RWPE2 (cell line): ENCODE results near the gene RASL11B.

Source experiments
- ATAC-seq: fragments of 200-7000 bp; cut with Tn5 transposase; 3 replicates; pipeline ENCODE4 v1.9.1; 2021; ENCODE audit warnings: low read depth
- DNase-seq: peaks from one replicate; pipeline ENCODE4 v3.0.0-alpha.2; 2020; ENCODE audit warnings: low spot score
- H3K27ac ChIP-seq: fragments of 450-650 bp; 2 replicates; pipeline ENCODE4 v1.5.1; 2017; ENCODE audit warnings: mild to moderate bottlenecking; ENCODE audit not compliant: poor library complexity, severe bottlenecking
- H3K27me3 ChIP-seq: fragments of 250-450 bp; sonication (Bioruptor Pico); 2 replicates; pipeline ENCODE4 v1.5.1; 2021; ENCODE audit warnings: mild to moderate bottlenecking, moderate library complexity; ENCODE audit not compliant: insufficient read depth, poor library complexity, severe bottlenecking
- H3K36me3 ChIP-seq: fragments of 250-450 bp; sonication (Bioruptor Pico); 2 replicates; pipeline ENCODE4 v1.5.1; 2020; ENCODE audit warnings: low read depth, mild to moderate bottlenecking, moderate library complexity
- H3K4me1 ChIP-seq: fragments of 250-450 bp; sonication (Bioruptor Pico); 2 replicates; pipeline ENCODE4 v1.5.1; 2021; ENCODE audit warnings: mild to moderate bottlenecking, moderate library complexity; ENCODE audit not compliant: insufficient read depth, poor library complexity, severe bottlenecking
- H3K4me3 ChIP-seq: fragments of 250-450 bp; sonication (Bioruptor Pico); 2 replicates; pipeline ENCODE4 v1.5.1; 2021; ENCODE audit warnings: mild to moderate bottlenecking, moderate library complexity; ENCODE audit not compliant: severe bottlenecking
- H3K9me3 ChIP-seq: fragments of 250-450 bp; sonication (Bioruptor Pico); 2 replicates; pipeline ENCODE4 v1.5.1; 2021; ENCODE audit warnings: mild to moderate bottlenecking, moderate library complexity; ENCODE audit not compliant: severe bottlenecking
- TF ChIP-seq, protein P1 (sequence below): fragments of 450-650 bp; IDR thresholded peaks from one replicate; pipeline ENCODE4 v1.5.1; 2017; ENCODE audit warnings: mild to moderate bottlenecking, moderate library complexity; ENCODE audit not compliant: poor library complexity, severe bottlenecking

Gene RASL11B

DNA sequence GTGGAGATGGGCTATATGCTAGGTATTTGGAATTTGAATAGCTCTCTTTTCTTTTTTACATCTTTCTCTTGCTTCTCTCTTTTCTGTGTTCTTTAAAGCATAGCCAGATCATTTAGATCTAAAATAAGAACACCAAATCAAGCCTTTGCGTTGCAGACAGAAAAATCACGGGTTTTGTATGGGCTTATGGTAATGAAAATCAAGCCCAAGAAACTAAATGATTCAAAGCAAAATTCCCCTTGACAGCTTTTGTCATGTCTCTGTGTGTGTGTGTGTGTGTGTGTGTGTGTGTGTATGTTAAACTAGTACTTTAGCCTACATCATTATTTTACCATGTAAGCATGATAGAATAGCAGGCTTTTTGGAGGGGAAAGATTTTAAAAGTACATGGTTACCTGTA, 1.8 kb upstream of the RASL11B start:
- TF ChIP-seq, protein P1, sequence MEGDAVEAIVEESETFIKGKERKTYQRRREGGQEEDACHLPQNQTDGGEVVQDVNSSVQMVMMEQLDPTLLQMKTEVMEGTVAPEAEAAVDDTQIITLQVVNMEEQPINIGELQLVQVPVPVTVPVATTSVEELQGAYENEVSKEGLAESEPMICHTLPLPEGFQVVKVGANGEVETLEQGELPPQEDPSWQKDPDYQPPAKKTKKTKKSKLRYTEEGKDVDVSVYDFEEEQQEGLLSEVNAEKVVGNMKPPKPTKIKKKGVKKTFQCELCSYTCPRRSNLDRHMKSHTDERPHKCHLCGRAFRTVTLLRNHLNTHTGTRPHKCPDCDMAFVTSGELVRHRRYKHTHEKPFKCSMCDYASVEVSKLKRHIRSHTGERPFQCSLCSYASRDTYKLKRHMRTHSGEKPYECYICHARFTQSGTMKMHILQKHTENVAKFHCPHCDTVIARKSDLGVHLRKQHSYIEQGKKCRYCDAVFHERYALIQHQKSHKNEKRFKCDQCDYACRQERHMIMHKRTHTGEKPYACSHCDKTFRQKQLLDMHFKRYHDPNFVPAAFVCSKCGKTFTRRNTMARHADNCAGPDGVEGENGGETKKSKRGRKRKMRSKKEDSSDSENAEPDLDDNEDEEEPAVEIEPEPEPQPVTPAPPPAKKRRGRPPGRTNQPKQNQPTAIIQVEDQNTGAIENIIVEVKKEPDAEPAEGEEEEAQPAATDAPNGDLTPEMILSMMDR = no peak
- Histone ChIP-seq H3K27me3 (no peaks in the 10 kb centered on the region), H3K4me1 (peaks cover 4% of the 10 kb centered on the region), H3K27ac (no peak overlapping the region), H3K36me3 (peaks cover 4% of the 10 kb centered on the region; the same call in 1 of the 2 replicates), H3K4me3 (no peak overlapping the region), H3K9me3 (no peaks in the 10 kb centered on the region)
- no peak for ATAC-seq
- no peak for DNase-seq

DNA sequence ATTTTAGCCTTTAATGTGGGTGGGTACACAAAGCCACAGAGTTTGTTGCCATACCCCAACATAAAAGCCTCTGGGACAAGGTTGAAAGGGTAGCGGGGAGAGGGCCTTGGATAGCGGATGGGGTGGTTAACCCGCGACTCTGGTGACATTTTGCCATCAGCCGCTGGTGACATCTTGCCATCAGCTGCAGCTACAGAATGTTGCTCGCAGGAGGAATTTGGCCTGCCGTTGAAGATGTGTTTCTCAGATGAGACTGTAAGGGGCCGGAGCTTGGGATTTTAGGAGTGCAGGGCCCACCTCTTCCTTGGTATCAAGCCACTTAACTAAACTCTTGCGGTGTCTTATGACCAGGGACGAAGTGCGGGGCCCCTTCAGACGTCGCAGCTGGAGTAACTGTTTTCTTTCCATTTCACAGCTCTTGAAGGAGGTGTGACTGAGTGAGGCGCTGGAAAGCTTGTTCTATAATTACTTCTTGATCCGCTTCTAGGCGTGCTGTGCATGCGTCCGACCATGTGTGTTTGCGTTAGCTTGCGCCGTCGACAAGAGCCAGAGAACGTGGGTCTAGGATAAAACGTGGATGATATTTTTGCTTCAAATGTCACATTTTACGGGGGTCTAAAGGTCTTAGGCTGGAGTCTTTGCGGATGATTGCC, 820 bp upstream of the RASL11B start:
- Histone ChIP-seq H3K27me3 (no peaks in the 10 kb centered on the region), H3K27ac (no peak overlapping the region)
- TF ChIP-seq, protein P1 = no peak

DNA sequence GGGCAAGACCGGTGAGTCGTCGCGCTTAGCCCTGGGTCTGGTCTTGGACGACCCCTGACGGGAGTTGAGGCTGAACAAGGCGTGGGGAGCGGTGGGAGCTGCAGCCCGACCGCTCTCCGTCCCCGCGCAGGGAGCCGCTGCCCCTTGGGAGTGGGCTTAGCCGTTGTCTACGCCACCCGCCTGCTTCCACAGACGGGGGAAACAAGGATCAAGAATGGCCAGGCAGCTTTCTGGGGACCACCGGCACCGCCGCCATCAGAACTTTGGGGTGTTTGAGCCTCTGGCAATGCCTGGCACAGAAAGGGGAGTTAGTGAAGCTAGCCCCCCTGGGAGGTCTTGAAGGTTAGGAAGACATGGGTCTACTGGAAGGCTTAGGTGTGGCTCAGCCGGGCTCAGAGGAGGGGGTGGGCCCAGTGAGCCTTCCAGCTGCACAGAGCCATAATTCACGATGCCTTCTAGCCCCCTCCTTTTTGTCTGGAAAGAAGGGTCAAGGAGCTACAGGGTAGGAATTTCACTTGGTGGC, 583 bp downstream of the RASL11B start:
- peak overlapping the region; percentile 47 for H3K4me3 ChIP-seq
- no peak for ATAC-seq
- no peak overlapping the region for H3K27ac ChIP-seq
- no peaks in the 10 kb centered on the region for H3K9me3 ChIP-seq
- TF ChIP-seq, protein P1 = no peak
- no peaks in the 10 kb centered on the region for H3K27me3 ChIP-seq
- peaks cover 4% of the 10 kb centered on the region; the same call in 1 of the 2 replicates for H3K36me3 ChIP-seq
- H3K4me1 ChIP-seq = peaks cover 4% of the 10 kb centered on the region
- no peak for DNase-seq

More for the DNA sequence above, 820 bp upstream of the RASL11B start:
- DNase-seq (no peak), ATAC-seq (no peak)
- Histone ChIP-seq H3K4me3 (peak overlapping the region; percentile 47), H3K36me3 (peaks cover 4% of the 10 kb centered on the region; the same call in 1 of the 2 replicates), H3K9me3 (no peaks in the 10 kb centered on the region), H3K4me1 (peaks cover 4% of the 10 kb centered on the region)

DNA sequence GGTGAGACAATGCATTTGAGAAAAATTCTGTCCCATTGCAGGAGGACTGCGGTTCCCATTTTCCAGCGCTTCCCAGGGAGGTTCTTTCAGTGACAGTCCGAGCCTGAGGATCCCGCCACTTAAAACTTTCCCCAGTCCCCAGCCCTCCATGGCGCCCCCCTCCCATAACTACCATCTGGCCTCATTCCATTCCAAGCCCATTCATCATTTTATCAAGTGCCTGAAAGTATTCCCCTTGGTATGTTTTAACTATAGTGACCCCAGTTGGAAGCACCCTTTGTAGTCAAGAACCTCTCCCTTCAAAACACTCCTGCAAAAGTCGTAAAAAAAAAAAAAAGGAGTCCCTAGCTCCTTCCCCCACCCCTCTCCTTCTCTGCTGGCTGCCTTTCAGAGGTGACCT, 1.2 kb downstream of the RASL11B start:
- no peaks in the 10 kb centered on the region for H3K9me3 ChIP-seq
- no peak overlapping the region for H3K4me3 ChIP-seq
- no peak overlapping the region for H3K27ac ChIP-seq
- peaks cover 4% of the 10 kb centered on the region for H3K4me1 ChIP-seq
- DNase-seq = no peak
- peaks cover 4% of the 10 kb centered on the region; the same call in 1 of the 2 replicates for H3K36me3 ChIP-seq
- ATAC-seq = no peak
- TF ChIP-seq, protein P1 = no peak
- H3K27me3 ChIP-seq = no peaks in the 10 kb centered on the region

DNA sequence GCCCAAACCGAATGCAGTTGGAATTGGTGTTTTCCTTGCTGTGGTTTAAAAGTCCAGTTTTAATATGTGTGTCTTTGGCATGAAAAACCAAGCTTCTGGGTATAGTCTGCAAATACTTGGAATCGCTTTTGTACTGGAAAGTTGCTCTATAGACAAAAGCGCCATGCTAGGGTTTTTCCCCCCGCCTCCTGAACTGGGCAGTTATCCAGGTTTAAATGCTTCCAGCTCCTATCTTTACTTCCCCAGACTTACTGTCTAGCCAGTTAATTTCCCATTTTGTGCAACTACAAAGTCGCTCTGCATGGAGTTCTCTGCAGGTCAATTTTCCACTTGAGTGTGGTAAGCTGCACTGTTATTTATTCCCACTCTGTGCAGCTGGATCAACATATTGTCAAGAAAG, 2.7 kb downstream of the RASL11B start:
- Histone ChIP-seq H3K9me3 (no peaks in the 10 kb centered on the region), H3K27me3 (no peaks in the 10 kb centered on the region), H3K4me1 (peaks cover 4% of the 10 kb centered on the region), H3K36me3 (peaks cover 4% of the 10 kb centered on the region; the same call in 1 of the 2 replicates), H3K27ac (no peak overlapping the region), H3K4me3 (no peak overlapping the region)
- DNase-seq (no peak), ATAC-seq (no peak)
- TF ChIP-seq, protein P1 = no peak
